Metanephros (tissue), 2 donors: Measurements from ENCODE around the gene EFCAB7. TPM values are rescaled to one million over a fixed set of nuclear protein-coding genes. Genes with fewer than 3 reads are reported as not detected.

Experiments used
- small RNA-seq: library from RNA; depleted of rRNA; stranded (forward); fragments of <200 nt; gene quantifications from one replicate; pipeline ENCODE3, GENCODE V24; 2014; ENCODE audit warnings: low replicate concordance
- total RNA-seq: library from RNA; depleted of rRNA; stranded (reverse); fragments of >200 nt; gene quantifications from one replicate; pipeline ENCODE4 v1.2.3, GENCODE V29; 2014

Gene EFCAB7
- 15.7 TPM for total RNA-seq

GRCh38 chr1:63522891-63523728 lies at the start of gene EFCAB7, which contains the start of gene ITGB3BP:
EFCAB7 (plus strand) TSS chr1:63523525; CDS start chr1:63525573, 2,048 bp downstream.
ITGB3BP (minus strand) TSS chr1:63523225; CDS start chr1:63523133, 92 bp downstream.

GRCh38 chr1:63593303-63593885 lies 70.1 kb downstream of the EFCAB7 start, which contains the start of gene PGM1:
PGM1 (plus strand) TSS chr1:63593411; CDS start chr1:63593489, 78 bp downstream.

Small RNAs within 50 kb of the gene (small RNA-seq; reads per million reads assigned to genes)
- gene RF02105 (not detected), gene RF02106 (not detected), gene RF02107 (not detected), gene RF02108 (not detected), gene RF02109 (not detected), gene RF02110 (not detected), gene RN7SL488P (not detected), gene RNU7-123P (not detected)

Other genes starting within 250 kb of the EFCAB7 start
- 2.2 TPM for gene FOXD3, start 201.0 kb upstream of the EFCAB7 start, total RNA-seq
- gene ALG6, start 155.9 kb upstream of the EFCAB7 start, total RNA-seq, result 18.9 TPM
- gene ITGB3BP, start 300 bp upstream of the EFCAB7 start, total RNA-seq, result 16.6 TPM
- gene PGM1, start 69.9 kb downstream of the EFCAB7 start, total RNA-seq, result 67.6 TPM